ENCODE data around the gene COL4A1.

COL4A1 gene

GRCh38 chr13:110210604-110210985 is 96.4 kb downstream of the COL4A1 start:
- Histone ChIP-seq H3K4me1 (ENCODE audit: control insufficient read depth, low read depth, low read length) (no peaks in the 10 kb centered on the region), H2BK5ac (ENCODE audit: low read length) (no peak overlapping the region), H2BK120ac (ENCODE audit: low read depth, low read length) (no peak overlapping the region), H2BK15ac (replicated peaks; ENCODE audit: low read depth) (no peak overlapping the region), H3K4me2 (ENCODE audit: low read length) (no peak overlapping the region), H3K27ac (ENCODE audit: low read depth, low read length) (no peak overlapping the region), H3K36me3 (ENCODE audit: control insufficient read depth, insufficient read depth, low read length) (no peaks in the 10 kb centered on the region), H4K5ac (ENCODE audit: low read length) (no peak overlapping the region), H3K4ac (ENCODE audit: low read depth, low read length) (no peak overlapping the region), H3K56ac (ENCODE audit: low read length) (no peak overlapping the region), H3K18ac (ENCODE audit: low read length) (no peak overlapping the region), H3K27me3 (ENCODE audit: insufficient read depth, low read length, poor library complexity) (no peaks in the 10 kb centered on the region), H3K79me1 (ENCODE audit: low read length) (no peaks in the 10 kb centered on the region), H3K4me3 (ENCODE audit: low read length) (no peak overlapping the region), H2AK5ac (ENCODE audit: low read length) (no peak overlapping the region), H3K9ac (ENCODE audit: low read length) (no peak overlapping the region), H4K8ac (ENCODE audit: low read depth, low read length) (no peak overlapping the region), H3K23ac (ENCODE audit: low read length) (no peak overlapping the region), H3K79me2 (ENCODE audit: control insufficient read depth, insufficient read depth, low read length) (no peaks in the 10 kb centered on the region)
- WGBS (ENCODE audit: extremely low coverage, insufficient coverage, low lambda C conversion rate) = no CpG with 5 or more reads among the region's 3 CpGs
- DNase-seq = no peak

GRCh38 chr13:110209950-110210603 is 96.9 kb downstream of the COL4A1 start:
- Histone ChIP-seq H3K18ac (ENCODE audit: low read length) (no peak overlapping the region), H3K23ac (ENCODE audit: low read length) (no peak overlapping the region), H2BK5ac (ENCODE audit: low read length) (no peak overlapping the region), H3K36me3 (ENCODE audit: control insufficient read depth, insufficient read depth, low read length) (no peaks in the 10 kb centered on the region), H3K79me1 (ENCODE audit: low read length) (no peaks in the 10 kb centered on the region), H2AK5ac (ENCODE audit: low read length) (no peak overlapping the region), H4K8ac (ENCODE audit: low read depth, low read length) (no peak overlapping the region), H3K4me2 (ENCODE audit: low read length) (no peak overlapping the region), H3K56ac (ENCODE audit: low read length) (no peak overlapping the region), H3K4ac (ENCODE audit: low read depth, low read length) (no peak overlapping the region), H3K27ac (ENCODE audit: low read depth, low read length) (no peak overlapping the region), H2BK15ac (replicated peaks; ENCODE audit: low read depth) (no peak overlapping the region), H3K9ac (ENCODE audit: low read length) (no peak overlapping the region), H3K27me3 (ENCODE audit: insufficient read depth, low read length, poor library complexity) (no peaks in the 10 kb centered on the region), H3K4me3 (ENCODE audit: low read length) (no peak overlapping the region), H3K4me1 (ENCODE audit: control insufficient read depth, low read depth, low read length) (no peaks in the 10 kb centered on the region), H2BK120ac (ENCODE audit: low read depth, low read length) (no peak overlapping the region), H4K5ac (ENCODE audit: low read length) (no peak overlapping the region), H3K79me2 (ENCODE audit: control insufficient read depth, insufficient read depth, low read length) (no peaks in the 10 kb centered on the region)
- WGBS (ENCODE audit: extremely low coverage, insufficient coverage, low lambda C conversion rate) = no CpG with 5 or more reads among the region's 14 CpGs
- DNase-seq = no peak

- WGBS (ENCODE audit: extremely low coverage, insufficient coverage, low lambda C conversion rate) = no CpG with 5 or more reads among the region's 10 CpGs
- no peak overlapping the region for H3K27ac ChIP-seq (ENCODE audit: low read depth, low read length)
These were observed 98.8 kb downstream of the COL4A1 start for GRCh38 chr13:110208116-110208515.

GRCh38 chr13:110206996-110207395 is 100.0 kb downstream of the COL4A1 start:
- no peaks in the 10 kb centered on the region for H3K36me3 ChIP-seq (ENCODE audit: control insufficient read depth, insufficient read depth, low read length)

More at GRCh38 chr13:110208116-110208515, 98.8 kb downstream of the COL4A1 start:
- Histone ChIP-seq H3K4me2 (ENCODE audit: low read length) (no peak overlapping the region), H2AK5ac (ENCODE audit: low read length) (no peak overlapping the region), H4K8ac (ENCODE audit: low read depth, low read length) (no peak overlapping the region), H3K4me1 (ENCODE audit: control insufficient read depth, low read depth, low read length) (no peaks in the 10 kb centered on the region), H3K79me1 (ENCODE audit: low read length) (no peaks in the 10 kb centered on the region), H3K4me3 (ENCODE audit: low read length) (no peak overlapping the region), H3K56ac (ENCODE audit: low read length) (no peak overlapping the region), H2BK15ac (replicated peaks; ENCODE audit: low read depth) (no peak overlapping the region), H3K18ac (ENCODE audit: low read length) (no peak overlapping the region), H3K23ac (ENCODE audit: low read length) (no peak overlapping the region), H4K5ac (ENCODE audit: low read length) (no peak overlapping the region), H2BK5ac (ENCODE audit: low read length) (no peak overlapping the region), H3K27me3 (ENCODE audit: insufficient read depth, low read length, poor library complexity) (no peaks in the 10 kb centered on the region), H3K4ac (ENCODE audit: low read depth, low read length) (no peak overlapping the region), H3K36me3 (ENCODE audit: control insufficient read depth, insufficient read depth, low read length) (no peaks in the 10 kb centered on the region), H3K79me2 (ENCODE audit: control insufficient read depth, insufficient read depth, low read length) (no peaks in the 10 kb centered on the region), H2BK120ac (ENCODE audit: low read depth, low read length) (no peak overlapping the region), H3K9ac (ENCODE audit: low read length) (no peak overlapping the region)
- no peak for DNase-seq

GRCh38 chr13:110206185-110206584 is 100.8 kb downstream of the COL4A1 start:
- Histone ChIP-seq H2BK120ac (ENCODE audit: low read depth, low read length) (no peak overlapping the region), H2AK5ac (ENCODE audit: low read length) (no peak overlapping the region), H3K4ac (ENCODE audit: low read depth, low read length) (no peak overlapping the region), H3K4me1 (ENCODE audit: control insufficient read depth, low read depth, low read length) (no peaks in the 10 kb centered on the region), H3K4me3 (ENCODE audit: low read length) (no peak overlapping the region), H4K8ac (ENCODE audit: low read depth, low read length) (no peak overlapping the region), H2BK5ac (ENCODE audit: low read length) (no peak overlapping the region), H3K36me3 (ENCODE audit: control insufficient read depth, insufficient read depth, low read length) (no peaks in the 10 kb centered on the region), H2BK15ac (replicated peaks; ENCODE audit: low read depth) (no peak overlapping the region), H3K27me3 (ENCODE audit: insufficient read depth, low read length, poor library complexity) (no peaks in the 10 kb centered on the region), H3K79me2 (ENCODE audit: control insufficient read depth, insufficient read depth, low read length) (no peaks in the 10 kb centered on the region), H3K56ac (ENCODE audit: low read length) (no peak overlapping the region), H3K4me2 (ENCODE audit: low read length) (no peak overlapping the region), H3K27ac (ENCODE audit: low read depth, low read length) (no peak overlapping the region), H4K5ac (ENCODE audit: low read length) (no peak overlapping the region), H3K23ac (ENCODE audit: low read length) (no peak overlapping the region), H3K79me1 (ENCODE audit: low read length) (no peaks in the 10 kb centered on the region), H3K18ac (ENCODE audit: low read length) (no peak overlapping the region), H3K9ac (ENCODE audit: low read length) (no peak overlapping the region)
- no CpG with 5 or more reads among the region's 8 CpGs for WGBS (ENCODE audit: extremely low coverage, insufficient coverage, low lambda C conversion rate)
- DNase-seq = no peak

More at GRCh38 chr13:110206996-110207395, 100.0 kb downstream of the COL4A1 start:
- Histone ChIP-seq H3K4me1 (ENCODE audit: control insufficient read depth, low read depth, low read length) (no peaks in the 10 kb centered on the region), H2BK120ac (ENCODE audit: low read depth, low read length) (no peak overlapping the region), H2BK5ac (ENCODE audit: low read length) (no peak overlapping the region), H4K8ac (ENCODE audit: low read depth, low read length) (no peak overlapping the region), H3K9ac (ENCODE audit: low read length) (no peak overlapping the region), H3K79me1 (ENCODE audit: low read length) (no peaks in the 10 kb centered on the region), H3K56ac (ENCODE audit: low read length) (no peak overlapping the region), H3K79me2 (ENCODE audit: control insufficient read depth, insufficient read depth, low read length) (no peaks in the 10 kb centered on the region), H3K27ac (ENCODE audit: low read depth, low read length) (no peak overlapping the region), H3K23ac (ENCODE audit: low read length) (no peak overlapping the region), H2AK5ac (ENCODE audit: low read length) (no peak overlapping the region), H3K18ac (ENCODE audit: low read length) (no peak overlapping the region), H3K27me3 (ENCODE audit: insufficient read depth, low read length, poor library complexity) (no peaks in the 10 kb centered on the region), H3K4me3 (ENCODE audit: low read length) (no peak overlapping the region), H3K4ac (ENCODE audit: low read depth, low read length) (no peak overlapping the region), H4K5ac (ENCODE audit: low read length) (no peak overlapping the region), H3K4me2 (ENCODE audit: low read length) (no peak overlapping the region), H2BK15ac (replicated peaks; ENCODE audit: low read depth) (no peak overlapping the region)
- WGBS (ENCODE audit: extremely low coverage, insufficient coverage, low lambda C conversion rate) = no CpG with 5 or more reads among the region's 2 CpGs
- no peak for DNase-seq

GRCh38 chr13:110201114-110201513 is 105.8 kb downstream of the COL4A1 start:
- H4K5ac ChIP-seq (ENCODE audit: low read length) = no peak overlapping the region
- H3K23ac ChIP-seq (ENCODE audit: low read length) = no peak overlapping the region
- no peak overlapping the region for H3K56ac ChIP-seq (ENCODE audit: low read length)
- H3K79me2 ChIP-seq (ENCODE audit: control insufficient read depth, insufficient read depth, low read length) = no peaks in the 10 kb centered on the region
- 100% methylated on average over 1 of the region's 4 CpGs for WGBS (ENCODE audit: extremely low coverage, insufficient coverage, low lambda C conversion rate)
- no peak overlapping the region for H2BK5ac ChIP-seq (ENCODE audit: low read length)
- H2AK5ac ChIP-seq (ENCODE audit: low read length) = no peak overlapping the region
- no peak overlapping the region for H3K4me3 ChIP-seq (ENCODE audit: low read length)
- no peak overlapping the region for H3K9ac ChIP-seq (ENCODE audit: low read length)
- no peaks in the 10 kb centered on the region for H3K4me1 ChIP-seq (ENCODE audit: control insufficient read depth, low read depth, low read length)
- no peak overlapping the region for H4K8ac ChIP-seq (ENCODE audit: low read depth, low read length)
- H2BK15ac ChIP-seq (replicated peaks; ENCODE audit: low read depth) = no peak overlapping the region
- no peak overlapping the region for H3K4ac ChIP-seq (ENCODE audit: low read depth, low read length)
- H3K4me2 ChIP-seq (ENCODE audit: low read length) = no peak overlapping the region
- no peak overlapping the region for H3K27ac ChIP-seq (ENCODE audit: low read depth, low read length)
- no peak overlapping the region for H3K18ac ChIP-seq (ENCODE audit: low read length)
- H2BK120ac ChIP-seq (ENCODE audit: low read depth, low read length) = no peak overlapping the region
- H3K79me1 ChIP-seq (ENCODE audit: low read length) = no peaks in the 10 kb centered on the region
- no peak for DNase-seq
- H3K36me3 ChIP-seq (ENCODE audit: control insufficient read depth, insufficient read depth, low read length) = no peaks in the 10 kb centered on the region
- no peaks in the 10 kb centered on the region for H3K27me3 ChIP-seq (ENCODE audit: insufficient read depth, low read length, poor library complexity)
